Nephron progenitor cell (in vitro differentiated cells): ENCODE results near the gene ALS2CL.
"Not testable (repeated sequence)": the region's sequence is repeated elsewhere in the genome, so short reads cannot be mapped to it uniquely, and the experiment has no call there.

ENCODE experiments used
- DNase-seq: peaks from one replicate; pipeline ENCODE4 v3.0.0; 2021
- H3K27ac Mint-ChIP-seq: 2 replicates; pipeline ENCODE4 v1.8.0; 2021; ENCODE audit warnings: mild to moderate bottlenecking, moderate library complexity, mixed read lengths
- H3K27me3 Mint-ChIP-seq: 2 replicates; pipeline ENCODE4 v1.8.0; 2021; ENCODE audit warnings: mild to moderate bottlenecking, low read depth, mixed read lengths; ENCODE audit not compliant: poor library complexity
- H3K36me3 Mint-ChIP-seq: 2 replicates; pipeline ENCODE4 v1.8.0; 2021; ENCODE audit warnings: low read depth, mixed read lengths
- H3K4me1 Mint-ChIP-seq: 2 replicates; pipeline ENCODE4 v1.8.0; 2021; ENCODE audit warnings: mixed read lengths
- H3K4me3 Mint-ChIP-seq: 2 replicates; pipeline ENCODE4 v1.8.0; 2021; ENCODE audit warnings: mild to moderate bottlenecking, moderate library complexity, mixed read lengths
- H3K9me3 Mint-ChIP-seq: 2 replicates; pipeline ENCODE4 v1.8.0; 2021; ENCODE audit warnings: mild to moderate bottlenecking, moderate library complexity, mixed read lengths
- TF ChIP-seq, protein P1 (sequence below): fragments of 200-600 bp; sonication (generic); IDR thresholded peaks from 2 replicates; pipeline ENCODE4 v1.5.0; 2021; ENCODE audit warnings: antibody characterized with exemption

ALS2CL gene

GRCh38 chr3:46706771-46707582 is 13.5 kb upstream of the ALS2CL start:
- H3K4me1 Mint-ChIP-seq: peaks cover 36% of the 10 kb centered on the region
- TF ChIP-seq, protein P1, sequence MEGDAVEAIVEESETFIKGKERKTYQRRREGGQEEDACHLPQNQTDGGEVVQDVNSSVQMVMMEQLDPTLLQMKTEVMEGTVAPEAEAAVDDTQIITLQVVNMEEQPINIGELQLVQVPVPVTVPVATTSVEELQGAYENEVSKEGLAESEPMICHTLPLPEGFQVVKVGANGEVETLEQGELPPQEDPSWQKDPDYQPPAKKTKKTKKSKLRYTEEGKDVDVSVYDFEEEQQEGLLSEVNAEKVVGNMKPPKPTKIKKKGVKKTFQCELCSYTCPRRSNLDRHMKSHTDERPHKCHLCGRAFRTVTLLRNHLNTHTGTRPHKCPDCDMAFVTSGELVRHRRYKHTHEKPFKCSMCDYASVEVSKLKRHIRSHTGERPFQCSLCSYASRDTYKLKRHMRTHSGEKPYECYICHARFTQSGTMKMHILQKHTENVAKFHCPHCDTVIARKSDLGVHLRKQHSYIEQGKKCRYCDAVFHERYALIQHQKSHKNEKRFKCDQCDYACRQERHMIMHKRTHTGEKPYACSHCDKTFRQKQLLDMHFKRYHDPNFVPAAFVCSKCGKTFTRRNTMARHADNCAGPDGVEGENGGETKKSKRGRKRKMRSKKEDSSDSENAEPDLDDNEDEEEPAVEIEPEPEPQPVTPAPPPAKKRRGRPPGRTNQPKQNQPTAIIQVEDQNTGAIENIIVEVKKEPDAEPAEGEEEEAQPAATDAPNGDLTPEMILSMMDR: no peak
- H3K27me3 Mint-ChIP-seq: peaks cover 13% of the 10 kb centered on the region
- no peaks in the 10 kb centered on the region for H3K36me3 Mint-ChIP-seq
- no peak for DNase-seq
- H3K27ac Mint-ChIP-seq: no peak overlapping the region
- no peaks in the 10 kb centered on the region for H3K9me3 Mint-ChIP-seq
- no peak overlapping the region for H3K4me3 Mint-ChIP-seq

DNA sequence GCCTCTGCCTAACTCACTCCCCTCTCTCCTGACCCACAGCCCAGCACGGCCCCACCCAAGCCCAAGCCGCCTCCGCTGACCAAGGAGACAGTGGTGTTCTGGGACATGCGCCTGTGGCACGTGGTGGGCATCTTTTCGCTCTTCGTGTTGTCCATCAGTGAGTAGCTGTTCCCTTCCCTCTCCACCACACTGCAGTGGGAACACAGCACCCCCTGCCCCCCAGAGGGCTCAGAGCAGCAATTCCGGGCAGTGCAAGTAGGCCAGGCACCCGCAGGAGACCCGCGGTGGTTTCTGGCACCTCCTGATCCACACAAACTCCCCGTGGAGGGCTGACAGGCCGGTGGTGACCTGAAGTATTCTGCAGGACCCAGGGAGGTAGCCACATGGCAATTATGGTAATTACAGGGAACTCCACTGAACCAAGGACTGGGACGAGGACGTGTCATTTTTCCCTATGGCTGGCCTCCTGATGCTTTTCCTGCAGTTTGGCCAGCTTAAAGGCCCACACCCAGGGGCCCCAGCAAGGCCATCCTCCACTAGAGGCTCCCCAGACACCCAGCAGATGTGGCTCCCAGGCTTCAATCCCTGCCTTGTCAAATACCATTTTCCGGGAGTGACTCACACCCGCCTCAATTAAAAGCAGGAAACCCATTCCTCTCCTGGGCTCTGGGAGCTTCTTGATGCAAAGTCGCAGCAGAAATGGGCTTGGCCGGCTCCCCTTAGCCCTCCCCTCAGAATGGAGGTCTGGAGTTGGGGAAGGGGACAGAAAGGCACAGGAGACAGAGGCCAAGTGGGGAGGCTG is 12.5 kb upstream of the ALS2CL start:
- no peak overlapping the region for H3K4me3 Mint-ChIP-seq
- peaks cover 32% of the 10 kb centered on the region for H3K4me1 Mint-ChIP-seq
- peaks cover 16% of the 10 kb centered on the region for H3K27me3 Mint-ChIP-seq
- DNase-seq: no peak
- peak overlapping the region; percentile 62 for H3K27ac Mint-ChIP-seq
- no peaks in the 10 kb centered on the region for H3K36me3 Mint-ChIP-seq
- no peaks in the 10 kb centered on the region for H3K9me3 Mint-ChIP-seq
- TF ChIP-seq, protein P1: no peak

GRCh38 chr3:46705022-46705530 is 11.6 kb upstream of the ALS2CL start:
- Mint-ChIP-seq H3K4me1 (peaks cover 35% of the 10 kb centered on the region), H3K4me3 (no peak overlapping the region), H3K27ac (no peak overlapping the region), H3K27me3 (peaks cover 24% of the 10 kb centered on the region), H3K9me3 (no peaks in the 10 kb centered on the region), H3K36me3 (no peaks in the 10 kb centered on the region)
- TF ChIP-seq, protein P1: peak; percentile 97
- DNase-seq: peak; percentile 77

DNA sequence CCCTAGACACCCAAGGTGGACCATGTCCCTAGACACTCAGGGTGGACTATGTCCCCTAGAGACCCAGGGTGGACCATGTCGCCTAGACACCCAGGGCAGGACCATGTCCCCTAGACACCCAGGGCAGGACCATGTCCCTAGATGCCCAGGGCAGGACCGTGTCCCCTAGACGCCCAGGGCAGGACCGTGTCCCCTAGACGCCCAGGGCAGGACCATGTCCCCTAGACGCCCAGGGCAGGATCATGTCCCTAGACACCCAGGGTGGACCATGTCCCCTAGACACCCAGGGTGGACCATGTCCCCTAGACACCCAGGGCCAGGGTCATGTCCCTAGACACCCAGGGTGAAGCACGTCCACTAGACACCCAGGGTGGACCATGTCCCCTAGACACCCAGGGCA is 10.9 kb upstream of the ALS2CL start:
- H3K4me3 Mint-ChIP-seq, H3K9me3 Mint-ChIP-seq, DNase-seq, H3K36me3 Mint-ChIP-seq, H3K27ac Mint-ChIP-seq: not testable (repeated sequence)
- Mint-ChIP-seq H3K27me3 (peaks cover 30% of the 10 kb centered on the region), H3K4me1 (peaks cover 42% of the 10 kb centered on the region)

DNA sequence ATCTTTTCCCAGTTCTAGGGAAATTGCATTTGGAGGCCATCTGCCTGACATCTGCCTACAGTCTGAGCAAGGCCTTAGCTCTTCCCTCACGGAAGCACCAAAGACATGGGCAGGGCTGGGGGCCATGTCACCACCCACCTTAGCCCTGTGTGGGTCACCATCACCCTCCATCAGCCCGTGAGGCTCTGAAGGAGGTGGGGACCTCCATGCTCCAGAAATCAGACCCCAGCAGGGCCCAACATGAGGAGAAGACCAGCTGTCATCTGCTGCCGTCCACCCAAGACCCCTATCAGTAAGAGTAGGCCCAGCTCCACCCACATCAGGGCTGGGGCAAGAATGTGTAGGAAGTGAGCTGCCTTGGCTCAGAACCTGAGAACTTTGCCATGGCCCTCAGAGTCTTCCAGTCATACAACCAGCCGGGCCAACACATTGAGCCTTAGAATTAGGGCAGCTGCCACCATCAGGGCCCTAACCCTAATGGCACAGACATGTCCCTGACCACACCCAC is 9.6 kb upstream of the ALS2CL start:
- H3K4me3 Mint-ChIP-seq: no peak overlapping the region
- peaks cover 44% of the 10 kb centered on the region for H3K4me1 Mint-ChIP-seq
- no peaks in the 10 kb centered on the region for H3K36me3 Mint-ChIP-seq
- H3K27ac Mint-ChIP-seq: no peak overlapping the region
- H3K27me3 Mint-ChIP-seq: peaks cover 31% of the 10 kb centered on the region
- no peaks in the 10 kb centered on the region for H3K9me3 Mint-ChIP-seq
- TF ChIP-seq, protein P1: no peak
- DNase-seq: no peak
